A549 (cell line): ENCODE results near the gene RIN3.

ENCODE experiments used
- PHF8 ChIP-seq: fragments of 200-600 bp; sonication (generic); IDR thresholded peaks from 2 replicates; pipeline ENCODE4 v1.6.1; 2016; ENCODE audit warnings: low read depth, mild to moderate bottlenecking, antibody characterized with exemption, moderate library complexity, borderline replicate concordance
- SMC3 ChIP-seq: fragments of >200 bp; sonication (Bioruptor Twin); formaldehyde crosslinking; IDR thresholded peaks from 3 replicates; pipeline ENCODE4 v1.6.1; 2018; ENCODE audit warnings: inconsistent platforms
- TF ChIP-seq, protein P1 (sequence below): fragments of >200 bp; sonication (Bioruptor Twin); formaldehyde crosslinking; IDR thresholded peaks from 3 replicates; pipeline ENCODE4 v1.5.1; 2016

DNA sequence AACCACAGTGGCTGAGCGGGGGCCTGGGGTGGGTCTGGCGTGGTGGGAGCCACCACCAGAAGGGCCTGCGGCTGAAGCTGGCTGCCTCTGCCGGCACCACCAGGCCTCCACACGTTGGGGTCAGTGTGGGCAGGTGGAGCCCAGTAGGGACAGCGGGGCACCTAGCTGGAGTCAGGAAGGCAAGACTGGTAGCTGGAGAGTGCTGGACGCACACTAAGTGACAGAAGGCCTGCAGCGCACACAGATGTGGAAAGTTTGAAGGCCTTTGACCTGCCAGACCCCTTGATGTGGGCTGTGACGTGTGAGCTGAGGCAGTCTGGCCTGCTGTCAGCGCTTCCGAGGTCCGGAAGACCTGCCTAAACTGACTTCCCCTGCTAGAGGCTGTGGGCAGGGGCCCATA is 26.3 kb downstream of the RIN3 start:
- TF ChIP-seq SMC3 (no peak), PHF8 (no peak)
- TF ChIP-seq, protein P1, sequence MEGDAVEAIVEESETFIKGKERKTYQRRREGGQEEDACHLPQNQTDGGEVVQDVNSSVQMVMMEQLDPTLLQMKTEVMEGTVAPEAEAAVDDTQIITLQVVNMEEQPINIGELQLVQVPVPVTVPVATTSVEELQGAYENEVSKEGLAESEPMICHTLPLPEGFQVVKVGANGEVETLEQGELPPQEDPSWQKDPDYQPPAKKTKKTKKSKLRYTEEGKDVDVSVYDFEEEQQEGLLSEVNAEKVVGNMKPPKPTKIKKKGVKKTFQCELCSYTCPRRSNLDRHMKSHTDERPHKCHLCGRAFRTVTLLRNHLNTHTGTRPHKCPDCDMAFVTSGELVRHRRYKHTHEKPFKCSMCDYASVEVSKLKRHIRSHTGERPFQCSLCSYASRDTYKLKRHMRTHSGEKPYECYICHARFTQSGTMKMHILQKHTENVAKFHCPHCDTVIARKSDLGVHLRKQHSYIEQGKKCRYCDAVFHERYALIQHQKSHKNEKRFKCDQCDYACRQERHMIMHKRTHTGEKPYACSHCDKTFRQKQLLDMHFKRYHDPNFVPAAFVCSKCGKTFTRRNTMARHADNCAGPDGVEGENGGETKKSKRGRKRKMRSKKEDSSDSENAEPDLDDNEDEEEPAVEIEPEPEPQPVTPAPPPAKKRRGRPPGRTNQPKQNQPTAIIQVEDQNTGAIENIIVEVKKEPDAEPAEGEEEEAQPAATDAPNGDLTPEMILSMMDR, result no peak
